Measurements from ENCODE around the gene VILL.
A peak's percentile ranks its signal among the peaks of the same experiment; 100 is the strongest.
"Not testable (repeated sequence)": the region's sequence is repeated elsewhere in the genome, so short reads cannot be mapped to it uniquely, and the experiment has no call there.

VILL gene

DNA sequence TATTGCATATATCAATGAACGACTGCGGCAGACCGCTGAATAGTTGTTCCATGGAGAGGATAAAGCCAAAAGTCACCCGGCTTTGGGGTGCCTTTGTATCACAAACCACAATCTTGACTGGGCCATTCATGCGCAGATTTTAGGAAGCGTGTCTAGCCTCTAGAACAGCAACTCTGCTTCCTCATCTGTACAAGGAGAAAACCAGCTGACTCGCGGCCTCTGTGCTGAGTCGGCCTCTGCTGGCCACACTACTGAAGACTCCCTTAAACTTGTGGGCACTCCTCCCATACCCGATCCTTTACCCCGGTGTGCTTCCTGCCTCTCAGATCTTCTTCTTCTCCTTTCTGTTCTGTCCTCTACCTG, 49.3 kb downstream of the VILL start:
- DNase-seq = peak; percentile 38

GRCh38 chr3:38040401-38040800, 49.8 kb downstream of the VILL start:
- no peak for DNase-seq

- DNase-seq = no peak
Measured at GRCh38 chr3:38043486-38043885, 52.9 kb downstream of the VILL start.

- DNase-seq = no peak
Measured at GRCh38 chr3:38046027-38046426, 55.4 kb downstream of the VILL start.

- no peak for DNase-seq
Measured at GRCh38 chr3:38046821-38047220, 56.2 kb downstream of the VILL start.

DNA sequence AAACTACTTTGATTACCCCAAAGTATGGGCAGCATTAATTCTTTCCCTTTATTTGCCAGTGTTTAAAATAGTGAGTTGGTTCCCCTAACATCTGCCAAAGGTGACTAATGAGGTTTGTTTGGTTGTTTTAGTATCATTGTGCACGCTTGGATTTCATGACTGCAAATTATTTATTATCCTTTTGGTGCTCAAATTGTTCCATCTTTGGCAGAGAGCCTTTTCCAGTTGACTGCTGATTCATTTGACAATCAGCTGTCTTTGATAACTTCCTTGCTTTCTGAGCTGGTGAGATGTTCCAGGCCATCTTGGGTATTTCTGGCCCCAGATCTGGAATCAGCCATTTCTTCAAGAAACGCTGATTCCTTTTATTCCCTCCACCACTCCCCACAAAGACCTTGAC, 57.3 kb downstream of the VILL start:
- no peak for DNase-seq

- DNase-seq = no peak
Measured at GRCh38 chr3:38049358-38050126, 59.0 kb downstream of the VILL start.

- DNase-seq = no peak
Measured at GRCh38 chr3:38051131-38051530, 60.5 kb downstream of the VILL start.

GRCh38 chr3:38053286-38053685, 62.7 kb downstream of the VILL start:
- DNase-seq = not testable (repeated sequence)

- DNase-seq = not testable (repeated sequence)
Measured at GRCh38 chr3:38053813-38054498, 63.4 kb downstream of the VILL start.

DNA sequence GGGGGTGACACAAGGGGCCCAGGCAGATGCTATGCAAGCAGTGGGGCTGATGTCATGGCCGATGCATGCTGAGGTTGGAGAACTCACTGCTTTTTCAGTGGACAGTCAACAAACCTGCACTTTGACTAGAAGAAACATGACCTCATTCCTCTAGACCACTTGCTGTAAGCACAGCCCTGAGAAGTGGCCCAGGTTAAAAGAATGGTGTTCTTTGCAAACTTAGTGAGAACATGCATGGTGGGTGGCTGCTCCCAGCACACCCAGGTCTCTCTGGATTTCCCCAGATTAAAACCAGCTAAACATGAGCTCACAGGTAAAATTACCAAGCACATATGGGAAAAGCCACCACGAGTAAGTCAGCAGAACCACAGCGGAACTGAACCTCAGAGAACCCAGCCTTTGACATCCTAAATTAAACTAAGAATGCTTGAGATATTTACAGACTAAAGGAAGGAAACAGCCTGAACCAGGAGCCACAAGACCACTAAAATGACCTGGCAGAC, 64.0 kb downstream of the VILL start:
- DNase-seq = no peak

Data from activated CD4-positive, alpha-beta T cell treated with anti-CD3 and anti-CD28 coated beads for 1 hour (primary cell).